BJ (cell line): ENCODE data around the gene PHF2. TPM values are rescaled to one million over a fixed set of nuclear protein-coding genes. Genes with fewer than 3 reads are reported as not detected.
A peak's percentile ranks its signal among the peaks of the same experiment; 100 is the strongest.

Source experiments
- CTCF ChIA-PET: fragments of 350-600 bp; formaldehyde crosslinking; extraction: SDS; loops from one replicate; lab custom pipeline; 2021; ENCODE audit warnings: antibody characterized with exemption, inconsistent platforms; lab: Yijun Ruan, JAX
- POLR2A ChIA-PET: fragments of 300-600 bp; sonication (Branson Sonifier 250); formaldehyde crosslinking; extraction: SDS; loops from one replicate; lab custom pipeline; 2021; ENCODE audit warnings: antibody characterized with exemption; lab: Charles Lee
- DNase-seq: peaks from one replicate; pipeline ENCODE4 v3.0.0-alpha.2; 2011; ENCODE audit warnings: low read depth
- H3K27me3 ChIP-seq: 2 replicates; pipeline ENCODE4 v1.6.0; 2011; ENCODE audit warnings: low read length; ENCODE audit not compliant: control insufficient read depth, insufficient read depth
- H3K36me3 ChIP-seq: 2 replicates; pipeline ENCODE4 v1.5.1; 2011; ENCODE audit warnings: low read length; ENCODE audit not compliant: control insufficient read depth, insufficient read depth
- H3K4me3 ChIP-seq: 2 replicates; pipeline ENCODE4 v1.5.1; 2011; ENCODE audit warnings: low read depth, mild to moderate bottlenecking, control low read depth, low read length
- polyA plus RNA-seq: library from polyadenylated mRNA; depleted of rRNA; stranded (reverse); fragments of >200 nt; gene quantifications from 2 replicates; pipeline ENCODE4 v1.2.3, GENCODE V29; 2011
- TF ChIP-seq, protein P1 (sequence below): IDR thresholded peaks from 2 replicates; pipeline ENCODE4 v1.5.1; 2011; ENCODE audit warnings: low read depth, mild to moderate bottlenecking, control low read depth, inconsistent platforms, low read length, moderate library complexity; ENCODE audit not compliant: insufficient read depth

The PHF2 gene
- polyA plus RNA-seq, 1 experiment: 9.4 TPM

DNA sequence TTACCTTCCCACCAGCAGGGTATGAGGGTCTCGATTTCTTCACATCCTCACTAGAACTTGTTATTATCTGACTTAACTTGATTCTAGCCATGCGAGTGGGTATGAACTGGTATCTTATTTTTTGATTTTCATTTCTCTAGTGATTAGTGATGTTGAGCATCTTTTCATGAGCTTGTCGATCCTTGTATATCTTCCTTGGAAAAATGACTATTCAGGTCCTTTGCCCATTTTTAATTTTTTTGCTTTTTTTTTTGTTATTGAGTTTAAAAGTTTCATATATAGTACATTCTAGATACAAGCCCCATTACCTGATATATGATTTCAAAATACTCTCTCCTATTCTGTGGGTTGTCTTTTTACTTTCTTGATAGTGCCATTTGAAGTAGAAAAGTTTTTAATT lies 61.5 kb downstream of the PHF2 start:
- CTCF ChIA-PET: no interaction called here
- POLR2A ChIA-PET: interaction anchor here (0.7 kb wide), 1 partner anchor 72 kb away, joined by 3 read pairs; no protein-coding TSS in a partner anchor
- DNase-seq: no peak

DNA sequence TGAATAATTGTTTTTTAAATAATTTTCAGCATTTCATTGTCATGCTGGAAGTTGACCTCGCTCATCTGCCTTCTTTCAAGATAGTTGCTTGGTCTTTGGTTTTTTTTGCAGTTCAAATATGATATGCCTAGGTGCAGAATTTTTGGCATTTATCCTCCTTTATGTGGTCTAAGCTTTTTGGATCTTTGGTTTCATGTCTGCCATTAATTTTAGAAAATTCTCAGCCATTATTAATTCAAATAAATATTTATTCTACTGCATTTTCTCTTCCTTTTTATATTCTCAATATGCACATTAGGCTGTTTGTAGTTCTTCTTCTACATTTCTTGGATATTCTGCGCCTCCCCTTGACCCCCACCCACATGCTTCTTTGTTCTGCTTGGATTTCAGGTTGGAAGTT lies 63.6 kb downstream of the PHF2 start:
- TF ChIP-seq, protein P1, sequence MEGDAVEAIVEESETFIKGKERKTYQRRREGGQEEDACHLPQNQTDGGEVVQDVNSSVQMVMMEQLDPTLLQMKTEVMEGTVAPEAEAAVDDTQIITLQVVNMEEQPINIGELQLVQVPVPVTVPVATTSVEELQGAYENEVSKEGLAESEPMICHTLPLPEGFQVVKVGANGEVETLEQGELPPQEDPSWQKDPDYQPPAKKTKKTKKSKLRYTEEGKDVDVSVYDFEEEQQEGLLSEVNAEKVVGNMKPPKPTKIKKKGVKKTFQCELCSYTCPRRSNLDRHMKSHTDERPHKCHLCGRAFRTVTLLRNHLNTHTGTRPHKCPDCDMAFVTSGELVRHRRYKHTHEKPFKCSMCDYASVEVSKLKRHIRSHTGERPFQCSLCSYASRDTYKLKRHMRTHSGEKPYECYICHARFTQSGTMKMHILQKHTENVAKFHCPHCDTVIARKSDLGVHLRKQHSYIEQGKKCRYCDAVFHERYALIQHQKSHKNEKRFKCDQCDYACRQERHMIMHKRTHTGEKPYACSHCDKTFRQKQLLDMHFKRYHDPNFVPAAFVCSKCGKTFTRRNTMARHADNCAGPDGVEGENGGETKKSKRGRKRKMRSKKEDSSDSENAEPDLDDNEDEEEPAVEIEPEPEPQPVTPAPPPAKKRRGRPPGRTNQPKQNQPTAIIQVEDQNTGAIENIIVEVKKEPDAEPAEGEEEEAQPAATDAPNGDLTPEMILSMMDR: no peak
- H3K36me3 ChIP-seq: peaks cover 5% of the 10 kb centered on the region
- POLR2A ChIA-PET: no interaction called here
- CTCF ChIA-PET: interaction anchor here (1.6 kb wide), 1 partner anchor 74 kb away, joined by 4 read pairs; no protein-coding TSS in a partner anchor
- H3K4me3 ChIP-seq: no peak overlapping the region
- no peaks in the 10 kb centered on the region for H3K27me3 ChIP-seq
- no peak for DNase-seq

More for the DNA sequence above, 61.5 kb downstream of the PHF2 start:
- TF ChIP-seq, protein P1: no peak
- Histone ChIP-seq H3K4me3 (no peak overlapping the region), H3K36me3 (peaks cover 14% of the 10 kb centered on the region), H3K27me3 (no peaks in the 10 kb centered on the region)

DNA sequence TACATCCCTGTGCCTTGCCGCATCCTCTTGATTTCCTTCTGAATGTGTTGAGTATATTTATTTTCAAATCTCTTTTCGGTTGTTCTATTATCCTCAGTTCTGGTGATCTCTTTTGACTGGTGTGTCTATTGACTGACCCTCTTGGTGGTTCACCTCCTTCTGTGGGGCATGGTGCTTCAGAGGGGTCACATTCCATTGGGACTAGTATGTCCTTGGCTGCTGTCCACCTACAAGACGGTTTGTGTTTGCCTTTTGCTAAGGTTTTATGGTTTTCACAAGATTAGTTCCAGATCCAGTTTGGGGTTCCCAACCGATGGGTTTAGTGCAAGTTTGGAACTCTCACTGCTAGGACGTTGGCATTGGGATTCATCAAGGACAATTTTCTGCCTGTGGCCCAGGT lies 66.6 kb downstream of the PHF2 start:
- Histone ChIP-seq H3K27me3 (no peaks in the 10 kb centered on the region), H3K36me3 (peaks cover 14% of the 10 kb centered on the region), H3K4me3 (no peak overlapping the region)
- POLR2A ChIA-PET: no interaction called here
- CTCF ChIA-PET: no interaction called here
- TF ChIP-seq, protein P1: no peak
- DNase-seq: peak; percentile 55

DNA sequence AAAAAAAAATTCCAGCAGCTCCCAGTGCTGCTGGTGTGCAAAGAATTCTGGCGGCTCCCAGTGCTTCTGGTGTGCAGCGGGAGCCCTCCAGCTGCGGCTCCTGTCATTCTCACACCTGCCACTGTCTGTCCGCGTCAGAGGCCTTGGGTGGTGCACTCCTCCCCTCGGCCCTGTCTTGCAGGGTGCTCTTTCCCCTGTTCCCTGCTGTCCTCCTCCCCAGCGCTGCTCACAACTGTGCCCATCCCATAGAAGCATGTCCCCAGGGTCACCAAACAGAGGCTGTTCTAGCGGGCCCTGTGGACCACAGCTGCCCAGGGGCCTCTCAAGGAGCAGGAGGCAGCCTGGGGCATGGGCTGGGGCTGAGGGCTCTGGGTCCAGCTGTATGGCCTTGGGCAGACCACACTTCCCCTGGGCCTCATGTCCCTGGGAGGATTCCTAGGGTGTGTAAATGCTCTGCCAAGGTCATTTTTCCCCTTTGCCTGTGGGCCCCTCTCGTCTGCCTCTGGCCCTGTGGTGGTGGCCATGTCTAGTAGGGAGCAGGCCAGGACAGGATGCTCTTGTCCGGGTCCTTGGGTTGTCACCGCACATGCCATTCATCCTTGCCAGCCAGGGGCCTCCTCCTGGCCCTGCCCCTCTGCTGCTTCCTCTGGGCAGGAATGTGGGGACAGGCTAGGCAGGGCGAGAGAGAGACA lies 68.2 kb downstream of the PHF2 start:
- Histone ChIP-seq H3K27me3 (no peaks in the 10 kb centered on the region), H3K36me3 (peaks cover 19% of the 10 kb centered on the region), H3K4me3 (no peak overlapping the region)
- ChIA-PET POLR2A (no interaction called here), CTCF (no interaction called here)
- DNase-seq: no peak
- TF ChIP-seq, protein P1: no peak

DNA sequence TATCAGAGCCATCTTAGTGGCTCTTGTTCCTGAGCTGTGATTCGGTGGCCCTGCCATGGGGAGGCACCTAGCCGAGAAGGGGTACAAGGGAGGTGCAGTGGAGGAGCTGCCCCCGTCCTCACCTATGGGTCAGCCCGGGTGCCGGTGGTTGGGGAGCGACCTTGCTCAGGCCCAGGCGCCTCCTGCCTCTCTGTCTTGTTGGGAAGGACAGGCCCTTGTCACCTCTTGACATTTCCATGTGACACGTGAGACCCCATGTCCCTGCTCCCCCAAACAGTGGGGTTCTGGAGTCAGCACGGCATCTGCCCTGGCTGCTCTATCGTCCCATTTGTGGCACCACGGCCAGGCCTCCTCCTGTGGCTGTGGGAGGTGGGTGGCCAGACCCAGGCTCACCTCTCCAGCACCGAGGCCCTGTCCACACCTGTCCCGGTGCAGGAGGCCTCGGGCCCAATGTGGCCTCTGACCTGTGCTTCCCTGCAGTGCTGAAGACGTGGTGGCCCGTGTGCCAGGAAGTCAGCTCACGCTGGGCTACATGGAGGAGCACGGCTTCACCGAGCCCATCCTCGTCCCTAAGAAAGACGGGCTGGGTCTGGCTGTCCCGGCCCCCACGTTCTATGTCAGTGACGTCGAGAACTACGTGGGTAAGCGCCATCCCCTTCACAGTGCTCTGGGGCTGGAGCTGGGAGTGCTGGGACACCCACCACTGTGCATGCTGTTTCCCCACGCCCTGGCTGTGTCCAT lies 68.9 kb downstream of the PHF2 start:
- H3K36me3 ChIP-seq: peaks cover 21% of the 10 kb centered on the region
- H3K4me3 ChIP-seq: no peak overlapping the region
- H3K27me3 ChIP-seq: no peaks in the 10 kb centered on the region
- ChIA-PET POLR2A (no interaction called here), CTCF (no interaction called here)
- TF ChIP-seq, protein P1: no peak
- DNase-seq: no peak
